ENCODE measurements around the gene PTH2.

Gene PTH2

GRCh38 chr19:49430678-49431329, 7.6 kb upstream of the PTH2 start:
- no peak for DNase-seq

- no peak for DNase-seq
Measured at GRCh38 chr19:49430172-49430677, 7.0 kb upstream of the PTH2 start.

GRCh38 chr19:49428547-49429451, 5.6 kb upstream of the PTH2 start:
- DNase-seq = no peak

- DNase-seq = no peak
Measured at GRCh38 chr19:49427855-49428546, 4.8 kb upstream of the PTH2 start.

GRCh38 chr19:49427339-49427738, 4.1 kb upstream of the PTH2 start:
- DNase-seq = no peak

- no peak for DNase-seq
Measured at GRCh38 chr19:49425922-49426592, 2.8 kb upstream of the PTH2 start.

- no peak for DNase-seq
Measured at GRCh38 chr19:49425178-49425577, 1.9 kb upstream of the PTH2 start, which contains the start of gene GFY. TSS of gene GFY (plus strand) at chr19:49425388. CDS start at chr19:49426431, 1,043 bp downstream.

- DNase-seq = no peak
Measured at GRCh38 chr19:49423985-49424303, 703 bp upstream of the PTH2 start.

- DNase-seq = no peak
Measured at GRCh38 chr19:49422407-49423070, 702 bp downstream of the PTH2 start.

- no peak for DNase-seq
Measured at GRCh38 chr19:49421878-49422202, 1.4 kb downstream of the PTH2 start.

- DNase-seq = peak in 1 of 2 experiments; percentile 84
Measured at GRCh38 chr19:49421039-49421877, 2.0 kb downstream of the PTH2 start.

- no peak for DNase-seq
Measured at GRCh38 chr19:49420227-49420626, 3.0 kb downstream of the PTH2 start.

- DNase-seq = no peak
Measured at GRCh38 chr19:49419173-49419572, 4.1 kb downstream of the PTH2 start.

GRCh38 chr19:49418511-49418910, 4.7 kb downstream of the PTH2 start:
- DNase-seq = no peak

- no peak for DNase-seq
Measured at GRCh38 chr19:49417088-49417487, 6.2 kb downstream of the PTH2 start.

- DNase-seq = no peak
Measured at GRCh38 chr19:49415810-49416200, 7.4 kb downstream of the PTH2 start.

- no peak for DNase-seq
Measured at GRCh38 chr19:49415102-49415809, 8.0 kb downstream of the PTH2 start.

GRCh38 chr19:49414256-49414655, 9.0 kb downstream of the PTH2 start:
- DNase-seq = no peak

- DNase-seq = no peak
Measured at GRCh38 chr19:49413348-49413747, 9.9 kb downstream of the PTH2 start.

GRCh38 chr19:49411681-49412326, 11.4 kb downstream of the PTH2 start:
- DNase-seq = no peak

Data from NCI-H446 (cell line).